HG03469 (cell line): Measurements from ENCODE around the gene NAPA.

Experiments used
- ATAC-seq: cut with Tn5 transposase; IDR thresholded peaks from one replicate; pipeline ENCODE4 v1.9.1; 2021; ENCODE audit warnings: mild to moderate bottlenecking, moderate library complexity, moderate number of reproducible peaks; ENCODE audit not compliant: unreplicated experiment

NAPA gene

GRCh38 chr19:47464675-47465419 lies 50.0 kb downstream of the NAPA start:
- ATAC-seq = no peak

GRCh38 chr19:47461876-47462275 lies 53.0 kb downstream of the NAPA start:
- no peak for ATAC-seq

DNA sequence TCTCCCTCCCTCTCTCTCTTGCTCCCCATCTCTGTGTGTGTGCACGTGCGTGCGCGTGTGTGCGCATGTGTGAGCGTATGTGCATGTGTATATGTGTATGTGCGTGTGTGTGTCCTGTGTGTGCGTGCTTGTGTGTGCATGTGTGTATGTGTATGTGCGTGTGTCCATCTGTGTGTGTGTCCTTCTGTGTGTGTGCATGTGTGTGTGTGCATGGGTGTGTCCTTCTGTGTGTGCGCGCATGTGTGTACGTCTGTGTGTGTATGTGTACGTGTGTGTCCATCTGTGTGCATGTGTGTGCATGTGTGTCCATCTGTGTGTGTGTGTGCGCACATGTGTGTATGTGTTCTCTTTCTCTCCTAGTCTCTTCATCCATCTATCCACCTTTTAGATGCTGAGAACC lies 55.4 kb downstream of the NAPA start:
- ATAC-seq = no peak

DNA sequence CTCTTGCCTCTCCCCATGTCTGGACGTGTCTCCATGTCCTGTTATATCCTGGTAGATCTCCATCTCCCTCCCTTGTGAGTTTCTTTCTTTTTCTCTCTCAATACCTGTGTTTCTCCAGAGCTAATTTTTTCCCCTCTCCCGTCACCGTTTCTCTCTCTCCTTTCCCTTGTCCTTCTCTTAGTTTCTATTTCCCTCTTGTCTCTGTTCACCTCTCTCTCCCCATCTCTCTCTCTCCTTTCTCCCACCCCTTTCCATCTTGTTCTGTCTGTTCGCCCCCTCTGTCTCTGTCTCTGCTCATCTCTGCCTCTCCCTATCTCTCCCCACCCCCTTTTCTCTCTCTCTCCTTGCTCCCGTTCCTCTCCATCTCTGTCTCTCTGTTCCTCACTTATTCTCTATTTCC lies 56.2 kb downstream of the NAPA start:
- ATAC-seq = no peak

- ATAC-seq = no peak
These were observed 58.0 kb downstream of the NAPA start for GRCh38 chr19:47456721-47457474.

DNA sequence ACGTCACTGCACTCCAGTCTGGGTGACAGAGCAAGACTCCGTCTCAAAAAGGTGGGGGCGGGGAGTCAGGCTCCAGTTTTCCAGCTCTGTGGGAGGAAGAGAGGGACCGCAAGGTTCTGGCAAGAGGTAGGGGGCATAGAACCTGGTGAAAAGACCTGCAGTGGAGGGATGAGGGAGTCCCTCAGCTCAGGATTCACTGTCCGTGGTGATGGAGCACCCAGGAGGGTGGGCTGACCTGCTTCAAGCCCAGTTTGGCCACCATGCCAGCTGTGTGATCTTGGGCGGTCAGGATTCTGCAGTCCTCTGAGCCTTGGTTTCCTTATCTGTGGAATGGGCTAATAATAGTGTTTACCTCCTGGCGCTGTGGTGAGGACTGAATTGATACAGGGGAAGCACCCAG lies 64.4 kb downstream of the NAPA start:
- no peak for ATAC-seq

- ATAC-seq = no peak
These were observed 66.5 kb downstream of the NAPA start for GRCh38 chr19:47448360-47448727.

DNA sequence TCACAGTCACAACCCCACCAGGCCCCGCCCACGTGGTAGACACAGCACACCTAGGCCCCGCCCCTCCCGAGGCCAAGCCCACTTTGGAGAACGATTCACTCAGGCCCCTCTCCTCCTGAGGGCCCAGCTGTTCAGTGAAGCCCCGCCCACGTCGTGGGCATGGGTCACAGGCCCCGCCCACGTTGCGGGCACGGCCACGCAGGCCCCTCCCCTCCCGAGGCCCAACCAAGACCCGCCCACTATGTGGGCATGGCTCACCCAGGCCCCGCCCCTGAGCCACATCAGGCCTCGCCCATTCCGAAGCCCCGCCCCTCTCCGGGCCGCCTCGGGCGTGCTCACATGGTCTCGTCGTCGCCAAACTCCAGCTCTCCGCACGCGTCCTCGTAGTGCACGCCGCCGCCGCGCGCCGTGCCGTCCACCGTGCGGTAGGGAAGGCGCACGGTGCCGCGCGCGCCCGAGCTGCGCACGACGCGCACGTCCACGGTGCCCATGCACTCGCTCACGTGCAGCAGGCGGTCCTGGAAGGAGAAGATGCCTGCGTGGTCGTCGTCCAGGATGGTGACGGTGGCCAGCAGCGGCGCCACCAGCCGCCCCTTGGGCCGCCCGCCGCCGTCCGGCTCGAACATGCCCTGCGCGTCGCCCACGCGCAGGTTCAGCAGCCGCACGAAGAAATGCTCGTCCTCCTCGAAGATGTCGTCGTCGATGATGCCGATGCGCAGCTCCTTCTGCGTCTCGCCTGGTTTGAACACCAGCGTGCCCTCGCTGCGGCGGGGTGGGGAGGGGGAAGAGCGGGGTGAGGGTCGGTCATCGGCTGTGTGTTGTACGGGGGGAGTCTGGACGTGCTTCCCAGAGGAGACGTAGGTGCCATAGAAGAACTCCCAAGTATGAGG lies 67.1 kb downstream of the NAPA start:
- no peak for ATAC-seq

GRCh38 chr19:47446534-47447469 lies 68.1 kb downstream of the NAPA start:
- ATAC-seq = no peak

GRCh38 chr19:47445937-47446402 lies 68.9 kb downstream of the NAPA start:
- ATAC-seq = no peak

DNA sequence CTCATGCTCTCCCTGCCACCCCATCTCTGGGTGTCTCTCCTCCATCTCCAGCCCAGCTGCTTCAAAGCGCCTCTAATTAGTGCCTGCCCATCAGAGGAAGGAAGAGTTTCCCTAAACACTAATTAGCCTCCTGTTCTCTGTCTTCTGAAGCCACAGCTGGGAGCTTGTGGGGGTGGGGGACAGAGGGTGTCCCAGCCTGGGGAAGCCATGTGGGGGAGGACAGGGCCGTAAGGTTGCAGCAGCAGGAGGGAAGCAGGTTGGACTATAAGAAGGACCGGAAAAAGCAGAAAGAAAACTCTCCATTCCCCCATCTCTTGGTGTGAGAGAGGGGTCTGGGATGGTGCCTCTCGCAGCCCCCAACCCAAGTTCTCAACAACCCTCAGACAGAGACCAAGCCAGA lies 69.3 kb downstream of the NAPA start:
- ATAC-seq = no peak

DNA sequence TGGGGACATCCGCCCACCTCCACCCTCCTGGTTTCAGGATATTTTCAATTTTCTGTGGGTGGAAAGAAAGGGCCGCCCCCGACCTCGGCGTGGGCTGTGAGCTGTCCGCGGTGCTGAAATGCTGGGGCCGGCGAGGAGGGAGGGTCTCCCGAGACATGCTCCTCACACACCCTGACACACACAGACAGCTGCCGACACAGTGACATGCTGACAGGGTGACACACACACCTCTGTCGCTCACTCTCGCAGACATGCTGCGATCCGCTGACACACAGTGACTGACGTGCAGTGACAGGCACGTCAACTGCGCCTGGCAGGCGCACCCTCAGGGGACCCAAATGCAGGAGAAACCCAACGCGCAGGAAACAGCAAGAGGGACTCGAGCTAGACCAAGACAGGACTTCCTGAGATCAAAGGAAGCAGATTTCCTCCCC lies 70.5 kb downstream of the NAPA start:
- no peak for ATAC-seq

GRCh38 chr19:47443331-47443730 lies 71.5 kb downstream of the NAPA start:
- ATAC-seq = no peak

GRCh38 chr19:47438793-47439220 lies 76.1 kb downstream of the NAPA start:
- no peak for ATAC-seq
